HepG2 (cell line): ENCODE data around the gene YWHAE. TPM values are rescaled to one million over a fixed set of nuclear protein-coding genes. Genes with fewer than 3 reads are reported as not detected.
A peak's percentile ranks its signal among the peaks of the same experiment; 100 is the strongest.

Experiments
- HOXA7 ChIP-seq: sonication (generic); formaldehyde crosslinking; IDR thresholded peaks from 2 replicates; pipeline ENCODE4 v1.8.1; 2022; ENCODE audit warnings: mild to moderate bottlenecking, missing genetic modification reagents, moderate library complexity
- JUNB ChIP-seq: sonication (generic); formaldehyde crosslinking; IDR thresholded peaks from 2 replicates; pipeline ENCODE4 v1.8.0; 2022; ENCODE audit warnings: missing genetic modification reagents, mild to moderate bottlenecking, borderline replicate concordance
- PAWR ChIP-seq: sonication (generic); formaldehyde crosslinking; IDR thresholded peaks from 2 replicates; pipeline ENCODE4 v1.4.0; 2020; ENCODE audit warnings: missing genetic modification reagents, mild to moderate bottlenecking, borderline replicate concordance
- SKI ChIP-seq: fragments of 450-650 bp; IDR thresholded peaks from one replicate; pipeline ENCODE4 v1.6.1; 2018; ENCODE audit warnings: mild to moderate bottlenecking; ENCODE audit not compliant: partially characterized antibody
- SP140L ChIP-seq: sonication (generic); formaldehyde crosslinking; IDR thresholded peaks from 2 replicates; pipeline ENCODE4 v1.4.0; 2020; ENCODE audit warnings: missing genetic modification reagents, borderline replicate concordance
- THAP9 ChIP-seq: sonication (generic); formaldehyde crosslinking; IDR thresholded peaks from 2 replicates; pipeline ENCODE4; 2020; ENCODE audit warnings: missing genetic modification reagents, mild to moderate bottlenecking, borderline replicate concordance
- TRIM22 ChIP-seq: fragments of 450-650 bp; IDR thresholded peaks from 2 replicates; pipeline ENCODE4 v1.6.1; 2017
- ZBTB33 ChIP-seq: sonication (generic); formaldehyde crosslinking; IDR thresholded peaks from 2 replicates; pipeline ENCODE4 v1.4.0; 2020; ENCODE audit warnings: missing genetic modification reagents
- ZNF414 ChIP-seq: sonication (generic); formaldehyde crosslinking; IDR thresholded peaks from 2 replicates; pipeline ENCODE4 v1.5.0; 2020; ENCODE audit warnings: missing genetic modification reagents
- ZNF605 ChIP-seq: sonication (generic); formaldehyde crosslinking; IDR thresholded peaks from 2 replicates; pipeline ENCODE4 v1.8.0; 2022; ENCODE audit warnings: mild to moderate bottlenecking, missing genetic modification reagents
- ZNF674 ChIP-seq: sonication (generic); formaldehyde crosslinking; IDR thresholded peaks from 2 replicates; pipeline ENCODE4 v1.5.0; 2020; ENCODE audit warnings: low read depth, mild to moderate bottlenecking, missing genetic modification reagents
- ZNF773 ChIP-seq: sonication (generic); formaldehyde crosslinking; IDR thresholded peaks from 2 replicates; pipeline ENCODE4 v1.4.0; 2020; ENCODE audit warnings: missing genetic modification reagents, borderline replicate concordance
- ZNF879 ChIP-seq: sonication (generic); formaldehyde crosslinking; IDR thresholded peaks from 2 replicates; pipeline ENCODE4 v1.8.1; 2023; ENCODE audit warnings: missing genetic modification reagents
- polyA plus RNA-seq, 8 experiments: library from polyadenylated mRNA; depleted of rRNA in 3 of 8; stranded (reverse) in 7 of 8; unstranded in 1 of 8; fragments of >200 nt; fragmentation: Illumina TruSeq in 4 of 8; extraction: Trizol in 4 of 8; gene quantifications; 2 replicates each; pipeline versions ENCODE4 v1.2.1 to v1.2.3, GENCODE V29; 2011 to 2016; ENCODE audit warnings: low read depth in 4 of 8, missing spikeins in 1 of 8, mixed read lengths in 1 of 8; ENCODE audit not compliant: insufficient read depth in 1 of 8
- total RNA-seq, 5 experiments: library from RNA; depleted of rRNA; stranded (reverse); fragments of >200 nt; fragmentation: Illumina TruSeq; extraction: Trizol; gene quantifications; 2 replicates each; pipeline ENCODE4 v1.2.3, GENCODE V29; 2016; ENCODE audit warnings: low read depth in 1 of 5
- TF ChIP-seq, protein P1 (sequence below): sonication (generic); formaldehyde crosslinking; IDR thresholded peaks from 2 replicates; pipeline ENCODE4 v1.5.1; 2020; ENCODE audit warnings: mild to moderate bottlenecking, missing genetic modification reagents, moderate library complexity
- TF ChIP-seq, protein P2 (sequence below): sonication (generic); formaldehyde crosslinking; IDR thresholded peaks from 2 replicates; pipeline ENCODE4 v1.4.0; 2020; ENCODE audit warnings: missing genetic modification reagents, low read depth, mild to moderate bottlenecking, borderline replicate concordance
- TF ChIP-seq, protein P3 (sequence below): sonication (generic); formaldehyde crosslinking; IDR thresholded peaks from 2 replicates; pipeline ENCODE4 v1.5.1; 2020; ENCODE audit warnings: mild to moderate bottlenecking, missing genetic modification reagents, borderline replicate concordance

The YWHAE gene
- total and polyA plus RNA-seq, 2 of the 13 experiments (the other 11 are each of a cell fraction or from before 2014, with no cell fraction given), result 256 to 335 TPM

DNA sequence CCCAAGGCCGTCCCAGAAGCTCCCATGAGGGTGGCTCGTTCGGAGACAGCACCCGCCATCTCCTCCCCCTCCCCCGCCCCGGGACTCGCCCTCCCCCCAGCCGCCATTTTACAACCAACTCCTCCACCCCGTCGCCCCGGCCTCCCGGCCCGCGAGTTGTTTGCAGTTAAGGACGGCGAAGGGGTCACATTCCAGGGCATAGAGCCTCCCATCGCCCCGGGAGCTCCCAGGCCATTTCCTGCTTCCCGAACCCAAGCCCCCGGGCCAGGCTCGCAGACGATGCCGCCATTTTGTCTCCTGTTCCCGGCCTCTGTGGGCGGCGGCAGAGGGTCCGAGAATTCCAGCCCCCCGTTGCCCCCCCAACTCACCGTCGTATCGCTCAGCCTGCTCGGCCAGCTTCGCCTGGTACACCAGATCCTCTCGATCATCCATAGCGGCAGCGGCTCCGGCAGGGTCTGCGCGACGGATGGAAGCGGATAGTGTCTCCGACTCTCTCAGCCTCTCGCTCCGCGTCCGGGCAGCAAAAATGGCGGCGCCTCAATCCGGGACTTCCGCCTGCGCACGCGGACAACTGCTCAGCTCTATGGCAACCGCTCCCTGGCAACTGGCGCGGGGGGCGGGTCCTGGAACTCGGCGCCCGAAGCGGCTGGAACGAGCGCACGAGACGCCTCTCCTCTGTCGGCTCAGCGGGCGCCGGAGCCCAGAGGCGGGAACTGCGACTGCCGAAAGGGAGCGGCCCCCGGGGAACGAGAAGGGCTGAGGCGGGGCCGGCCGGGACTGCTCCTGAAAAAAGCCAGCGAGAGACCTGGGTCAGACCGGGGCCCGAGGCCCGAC is at the start of gene YWHAE (continued):
- TF ChIP-seq, protein P1, sequence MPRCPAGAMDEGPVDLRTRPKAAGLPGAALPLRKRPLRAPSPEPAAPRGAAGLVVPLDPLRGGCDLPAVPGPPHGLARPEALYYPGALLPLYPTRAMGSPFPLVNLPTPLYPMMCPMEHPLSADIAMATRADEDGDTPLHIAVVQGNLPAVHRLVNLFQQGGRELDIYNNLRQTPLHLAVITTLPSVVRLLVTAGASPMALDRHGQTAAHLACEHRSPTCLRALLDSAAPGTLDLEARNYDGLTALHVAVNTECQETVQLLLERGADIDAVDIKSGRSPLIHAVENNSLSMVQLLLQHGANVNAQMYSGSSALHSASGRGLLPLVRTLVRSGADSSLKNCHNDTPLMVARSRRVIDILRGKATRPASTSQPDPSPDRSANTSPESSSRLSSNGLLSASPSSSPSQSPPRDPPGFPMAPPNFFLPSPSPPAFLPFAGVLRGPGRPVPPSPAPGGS (CRISPR knock-in tag), result peak; percentile 57; the same call in 1 of the 2 replicates
- TF ChIP-seq TRIM22, result no peak
- no peak for TF ChIP-seq ZNF773 (CRISPR knock-in tag)
- peak; percentile 81 for TF ChIP-seq ZNF605 (CRISPR knock-in tag)
- peak; percentile 92; the same call in 1 of the 2 replicates for TF ChIP-seq THAP9
- no peak for TF ChIP-seq SP140L (CRISPR knock-in tag)
- no peak for TF ChIP-seq HOXA7 (CRISPR knock-in tag)
- TF ChIP-seq, protein P2, sequence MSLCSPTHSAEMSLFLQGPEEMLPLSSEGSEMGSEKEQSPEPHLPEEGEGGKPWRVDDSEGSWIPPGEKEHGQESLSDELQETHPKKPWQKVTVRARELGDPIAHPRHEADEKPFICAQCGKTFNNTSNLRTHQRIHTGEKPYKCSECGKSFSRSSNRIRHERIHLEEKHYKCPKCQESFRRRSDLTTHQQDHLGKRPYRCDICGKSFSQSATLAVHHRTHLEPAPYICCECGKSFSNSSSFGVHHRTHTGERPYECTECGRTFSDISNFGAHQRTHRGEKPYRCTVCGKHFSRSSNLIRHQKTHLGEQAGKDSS (CRISPR knock-in tag), result peak; percentile 47; the same call in 1 of the 2 replicates
- peak; percentile 60 for TF ChIP-seq SKI
- no peak for TF ChIP-seq ZNF879 (CRISPR knock-in tag)
- no peak for TF ChIP-seq PAWR (CRISPR knock-in tag)
- peak; percentile 84; the same call in 1 of the 2 replicates for TF ChIP-seq ZNF414 (CRISPR knock-in tag)
- TF ChIP-seq ZNF674 (CRISPR knock-in tag), result no peak
- no peak for TF ChIP-seq JUNB (CRISPR knock-in tag)
- TF ChIP-seq ZBTB33 (CRISPR knock-in tag), result no peak
- TF ChIP-seq, protein P3, sequence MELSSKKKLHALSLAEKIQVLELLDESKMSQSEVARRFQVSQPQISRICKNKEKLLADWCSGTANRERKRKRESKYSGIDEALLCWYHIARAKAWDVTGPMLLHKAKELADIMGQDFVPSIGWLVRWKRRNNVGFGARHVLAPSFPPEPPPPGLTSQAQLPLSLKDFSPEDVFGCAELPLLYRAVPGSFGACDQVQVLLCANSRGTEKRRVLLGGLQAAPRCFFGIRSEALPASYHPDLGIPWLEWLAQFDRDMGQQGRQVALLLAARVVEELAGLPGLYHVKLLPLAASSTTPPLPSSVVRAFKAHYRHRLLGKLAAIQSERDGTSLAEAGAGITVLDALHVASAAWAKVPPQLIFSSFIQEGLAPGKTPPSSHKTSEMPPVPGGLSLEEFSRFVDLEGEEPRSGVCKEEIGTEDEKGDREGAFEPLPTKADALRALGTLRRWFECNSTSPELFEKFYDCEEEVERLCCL (CRISPR knock-in tag), result no peak
